ENCODE data around the gene FHAD1. TPM values are rescaled to one million over a fixed set of nuclear protein-coding genes. Genes with fewer than 3 reads are reported as not detected.
"Not testable (repeated sequence)": the region's sequence is repeated elsewhere in the genome, so short reads cannot be mapped to it uniquely, and the experiment has no call there.

The FHAD1 gene
- total RNA-seq, 1 donor from 2014 or later = 0.32 TPM

DNA sequence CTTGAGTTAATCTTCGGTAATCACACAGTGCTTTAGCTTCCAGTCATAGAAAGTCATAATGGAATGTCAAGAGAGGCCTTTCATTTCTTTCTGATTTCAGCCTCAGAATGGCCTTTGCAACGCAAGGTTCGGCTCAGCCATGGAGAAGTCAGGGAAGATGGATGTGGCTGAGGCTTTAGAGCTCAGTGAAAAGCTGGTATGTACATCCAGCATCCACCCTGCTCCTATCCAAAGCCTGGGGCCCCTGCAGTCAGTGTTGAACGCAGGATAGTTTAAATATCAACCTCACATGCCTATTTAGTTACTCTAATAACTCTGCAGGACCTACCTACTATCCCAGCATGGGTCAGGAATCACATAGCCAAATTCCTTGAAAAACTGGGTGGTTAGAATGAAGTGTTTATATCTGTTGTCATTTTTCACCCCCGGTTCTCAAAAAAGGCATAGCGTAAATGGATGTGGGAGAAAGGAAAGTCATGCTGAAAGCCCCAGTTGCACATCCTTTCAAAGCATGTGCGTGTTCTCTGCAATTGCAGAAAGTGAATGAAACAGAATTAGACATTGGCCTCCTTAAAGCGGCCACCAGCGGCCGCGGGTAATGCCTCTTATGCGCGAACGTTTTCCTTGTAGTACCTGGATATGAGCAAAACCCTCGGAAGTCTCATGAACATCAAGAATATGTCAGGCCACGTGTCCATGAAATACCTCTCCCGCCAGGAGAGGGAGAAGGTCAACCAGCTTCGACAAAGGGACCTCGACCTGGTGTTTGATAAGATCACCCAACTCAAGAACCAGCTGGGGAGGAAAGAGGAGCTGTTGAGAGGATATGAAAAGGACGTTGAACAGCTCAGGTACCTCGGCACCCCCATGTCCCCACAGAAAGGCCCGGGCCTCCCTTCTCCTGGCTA, 133.8 kb downstream of the FHAD1 start:
- no peak for DNase-seq (ENCODE audit: low spot score)
- intact Hi-C loops (cut with DNase I) = no loop called here

DNA sequence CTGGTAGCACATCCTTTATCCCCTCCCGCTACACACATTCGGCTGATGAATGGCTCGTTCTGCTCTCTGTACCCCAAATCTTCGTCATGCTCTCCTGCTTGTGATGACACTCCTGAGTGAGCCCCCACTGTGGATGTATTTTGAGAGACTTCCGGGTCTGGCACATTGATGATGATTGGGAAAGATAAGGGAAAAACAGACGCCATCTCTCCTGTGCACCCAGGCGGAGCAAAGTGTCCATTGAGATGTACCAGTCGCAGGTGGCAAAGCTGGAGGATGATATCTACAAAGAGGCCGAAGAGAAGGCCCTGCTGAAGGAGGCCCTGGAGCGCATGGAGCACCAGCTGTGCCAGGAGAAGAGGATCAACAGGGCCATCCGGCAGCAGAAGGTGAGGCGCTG, 134.8 kb downstream of the FHAD1 start:
- no peak for DNase-seq (ENCODE audit: low spot score)
- intact Hi-C loops (cut with DNase I) = no loop called here

DNA sequence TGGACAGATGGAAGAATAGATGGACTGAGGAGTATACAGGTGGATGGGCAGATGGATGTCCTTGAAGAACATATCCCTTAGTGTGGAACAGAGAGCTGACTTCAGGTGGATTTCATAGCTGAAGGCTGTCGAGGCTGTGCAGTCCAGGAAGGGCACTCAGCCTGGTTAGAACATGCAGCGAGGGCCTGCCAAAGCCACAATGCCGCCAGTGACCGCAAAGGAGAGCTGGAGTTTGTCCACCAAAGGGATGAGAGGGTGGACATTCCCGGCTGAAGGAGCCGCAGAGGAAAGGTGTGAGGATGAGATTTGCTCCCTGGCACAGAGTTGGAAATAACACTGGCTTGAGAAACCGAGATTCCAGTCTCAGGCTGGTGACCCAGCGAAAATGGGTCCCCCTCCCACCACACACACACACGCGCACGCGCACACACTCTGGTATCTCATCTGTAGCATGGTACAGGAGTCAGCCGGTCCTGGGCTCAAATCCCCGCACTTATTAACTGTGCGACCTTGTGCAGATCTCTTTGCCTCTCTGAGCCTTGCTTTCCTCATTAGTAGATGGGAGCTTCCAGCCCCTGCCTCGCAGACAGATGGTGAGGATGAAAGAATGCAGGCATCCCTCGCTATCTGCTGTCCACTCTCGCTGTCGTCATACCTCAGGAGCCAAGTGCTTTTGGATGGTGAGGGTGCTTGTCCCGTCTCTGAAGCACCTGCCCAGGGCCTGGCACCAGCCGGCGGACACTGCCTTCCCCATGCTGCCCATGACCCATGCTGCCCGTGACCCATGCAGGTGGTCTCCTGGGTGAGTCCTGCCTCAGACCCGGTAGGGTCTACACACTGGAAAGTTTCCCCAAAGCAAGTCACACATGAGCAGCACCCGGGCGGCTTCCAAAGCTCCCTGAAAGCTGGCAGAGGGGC, 135.8 kb downstream of the FHAD1 start:
- intact Hi-C loops (cut with DNase I) = no loop called here
- no peak for DNase-seq (ENCODE audit: low spot score)

DNA sequence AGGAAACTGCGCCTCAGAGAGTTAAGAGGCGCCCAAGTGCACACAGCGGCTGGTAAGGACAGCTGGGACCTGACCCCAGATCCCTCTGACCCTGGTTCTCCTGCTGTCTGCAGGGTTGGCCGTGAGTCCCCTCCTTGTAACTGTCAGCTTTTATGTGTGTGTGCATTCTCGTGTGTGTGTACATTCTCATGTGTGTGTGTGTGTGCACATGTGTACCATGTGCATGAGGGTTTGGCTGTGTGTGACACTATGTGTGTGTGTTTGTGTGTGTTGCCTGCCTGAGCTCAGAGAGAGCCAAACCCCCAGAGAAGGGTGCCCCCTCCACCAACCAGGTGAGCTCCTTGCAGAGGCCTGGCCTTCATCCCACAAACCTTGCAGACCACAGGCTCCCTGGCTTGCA, 136.8 kb downstream of the FHAD1 start:
- no peak for DNase-seq (ENCODE audit: low spot score)
- intact Hi-C loops (cut with DNase I) = no loop called here

DNA sequence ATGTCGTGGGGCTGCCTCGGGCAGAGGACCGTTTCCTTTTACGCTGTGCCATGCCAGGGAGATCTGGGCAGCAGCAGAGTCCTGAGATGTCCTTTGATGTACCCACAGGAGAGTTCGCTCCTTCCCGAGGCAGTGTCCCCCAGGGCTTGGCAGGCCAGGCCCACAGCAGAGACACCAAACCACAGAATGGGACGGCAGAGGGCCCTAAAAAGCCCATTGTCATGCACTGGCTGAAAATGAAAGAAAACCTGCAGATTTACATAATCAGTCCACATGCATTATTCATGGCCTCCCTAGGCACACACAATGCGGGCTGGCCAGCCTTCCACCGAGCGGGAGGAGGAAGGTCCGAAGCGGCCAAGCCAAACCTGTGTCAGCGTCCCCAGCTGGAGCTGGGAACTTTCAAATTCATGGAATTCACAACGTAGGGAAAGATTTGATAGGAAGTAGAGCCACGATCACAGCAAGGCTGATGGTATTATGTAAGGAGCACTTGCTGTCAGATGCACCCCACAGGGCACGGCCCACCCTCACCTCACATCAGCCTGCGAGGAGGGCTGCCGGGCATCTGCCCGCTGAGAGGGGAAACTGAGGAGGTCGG, 137.4 kb downstream of the FHAD1 start:
- no peak for DNase-seq (ENCODE audit: low spot score)
- intact Hi-C loops (cut with DNase I) = no loop called here

DNA sequence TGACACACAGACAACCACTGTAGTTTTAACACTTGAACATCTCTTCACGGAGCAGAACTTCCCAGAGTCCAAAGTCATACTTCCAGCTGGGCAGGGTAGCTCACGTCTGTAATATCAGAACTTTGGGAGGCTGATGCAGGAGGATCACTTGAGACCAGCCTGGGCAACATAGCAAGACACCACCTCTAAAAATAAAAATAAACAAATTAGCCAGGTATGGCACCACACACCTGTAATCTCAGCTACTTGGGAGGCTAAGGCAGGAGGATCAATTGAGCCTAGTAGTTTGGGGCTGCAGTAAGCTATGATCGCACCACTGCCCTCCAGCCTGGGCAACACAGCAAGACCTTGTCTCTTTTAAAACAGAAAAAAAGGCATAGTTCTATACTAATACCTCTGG, 138.4 kb downstream of the FHAD1 start:
- intact Hi-C loops (cut with DNase I) = no loop called here
- DNase-seq (ENCODE audit: low spot score) = no peak

DNA sequence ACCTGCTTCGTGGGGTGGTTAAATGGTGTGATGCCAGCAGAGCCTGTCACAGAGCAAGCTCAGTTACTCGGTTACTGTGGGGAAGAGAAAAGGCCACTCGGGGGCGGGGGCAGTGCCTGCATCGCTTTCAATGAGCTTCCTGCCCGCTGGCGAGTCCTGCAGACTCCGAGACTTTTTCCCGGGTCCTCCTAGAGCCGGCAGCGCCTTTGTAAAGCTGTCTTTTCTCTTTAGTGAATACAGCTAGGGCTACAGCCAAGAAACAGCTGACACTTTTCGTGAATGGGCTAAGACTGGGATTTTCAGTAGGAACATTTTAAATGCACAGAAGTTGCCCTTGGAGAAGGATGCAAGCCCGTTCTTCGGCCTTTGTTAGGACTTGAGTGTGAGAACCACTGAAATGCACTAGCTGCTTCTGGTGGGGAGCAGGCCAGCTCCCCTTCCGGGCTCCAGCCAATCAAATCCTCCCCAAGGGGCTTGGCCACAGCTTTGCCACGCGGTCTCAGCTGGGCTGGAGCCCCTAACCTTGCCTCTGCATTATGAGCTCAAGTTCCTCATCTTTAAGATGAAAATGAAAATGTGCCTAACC, 139.2 kb downstream of the FHAD1 start:
- intact Hi-C loops (cut with DNase I) = no loop called here

DNA sequence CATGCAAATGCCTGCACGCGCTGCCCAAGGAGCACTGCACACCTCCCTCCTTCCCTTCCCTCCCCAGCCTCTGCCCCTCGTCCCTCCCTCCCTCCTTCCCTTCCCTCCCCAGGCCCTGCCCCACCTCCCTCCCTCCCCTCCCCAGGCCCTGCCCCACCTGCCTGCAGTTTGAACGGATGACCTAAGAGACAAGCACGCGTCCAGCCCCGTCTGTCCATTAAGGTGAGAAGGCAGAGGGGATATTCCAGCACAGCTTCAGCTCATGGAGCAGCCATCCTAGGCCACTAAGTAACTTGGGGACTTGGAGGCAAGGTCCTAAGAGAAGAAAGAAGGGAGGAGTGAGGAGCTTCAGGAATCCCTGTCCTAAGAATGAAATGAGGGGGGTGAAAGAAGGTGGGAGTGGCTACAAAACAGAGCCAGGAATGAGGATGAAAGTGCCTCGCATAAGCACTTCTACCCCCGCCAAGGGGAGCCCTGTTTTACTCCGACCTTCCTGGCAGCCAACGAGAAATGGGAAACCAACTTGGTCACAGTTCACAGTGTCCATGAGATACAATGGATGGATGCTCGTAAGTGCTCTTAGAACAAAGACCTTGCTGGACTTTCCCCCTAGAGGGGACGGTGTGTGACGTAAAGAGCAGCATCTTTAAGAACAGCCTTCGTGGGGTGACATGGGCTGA, 141.3 kb downstream of the FHAD1 start:
- intact Hi-C loops (cut with DNase I) = no loop called here
- no peak for DNase-seq (ENCODE audit: low spot score)

More for the DNA sequence above, 139.2 kb downstream of the FHAD1 start:
- no peak for DNase-seq (ENCODE audit: low spot score)

DNA sequence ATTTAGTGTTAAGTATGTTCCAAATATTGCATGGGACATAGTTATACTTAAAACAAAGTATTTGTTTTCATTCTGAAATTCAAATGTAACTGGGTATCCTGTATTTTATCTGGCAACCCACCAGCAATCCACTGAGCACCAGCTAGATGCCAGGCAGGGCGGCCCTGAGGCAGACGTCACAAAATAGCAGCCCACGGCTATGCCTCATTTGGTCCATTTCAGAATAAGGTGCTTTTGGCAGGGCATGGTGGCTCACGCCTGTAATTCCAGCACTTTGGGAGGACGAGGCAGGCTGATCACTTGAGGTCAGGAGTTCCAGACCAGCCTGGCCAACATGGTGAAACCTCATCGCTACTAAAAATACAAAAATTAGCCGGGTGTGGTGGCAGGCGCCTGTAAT, 142.8 kb downstream of the FHAD1 start:
- intact Hi-C loops (cut with DNase I); DNase-seq (ENCODE audit: low spot score): not testable (repeated sequence)

DNA sequence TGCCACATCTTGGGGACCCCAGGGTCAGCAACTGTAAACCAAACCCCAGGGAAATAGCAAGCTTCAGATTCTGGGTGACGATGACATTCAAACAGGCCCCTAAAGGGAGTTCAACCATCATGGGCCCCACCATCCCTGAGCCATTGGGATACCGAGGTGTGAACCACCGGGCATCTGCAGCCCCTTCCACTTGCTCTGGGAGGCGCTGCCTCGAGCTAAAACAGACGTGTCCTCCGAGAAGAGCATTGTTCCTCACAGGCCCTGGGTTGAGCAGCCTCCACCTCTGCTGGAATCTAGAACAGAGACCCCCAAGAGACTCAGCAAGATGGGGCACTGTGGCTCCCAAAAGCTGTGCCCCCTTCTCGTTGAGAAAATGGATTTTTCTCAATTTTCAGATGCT, 143.6 kb downstream of the FHAD1 start:
- intact Hi-C loops (cut with DNase I) = no loop called here
- DNase-seq (ENCODE audit: low spot score) = no peak

DNA sequence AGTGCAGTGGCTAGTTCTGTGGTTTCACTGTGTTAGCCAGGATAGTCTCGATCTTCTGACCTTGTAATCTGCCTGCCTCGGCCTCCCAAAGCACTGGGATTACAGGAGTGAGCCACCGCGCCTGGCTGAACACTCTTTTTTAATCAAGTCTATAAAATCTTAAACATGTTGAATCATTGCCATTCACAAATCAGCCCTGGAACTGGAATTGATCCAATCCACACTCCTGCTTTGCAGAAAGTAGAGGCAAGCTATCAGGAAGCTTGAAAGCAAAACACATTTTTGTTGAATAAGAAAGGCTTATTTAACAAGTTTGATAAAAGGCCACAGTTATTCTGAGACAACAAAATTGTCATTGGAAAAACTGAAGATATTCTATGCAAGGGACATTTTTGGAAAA, 144.3 kb downstream of the FHAD1 start:
- intact Hi-C loops (cut with DNase I) = no loop called here

DNA sequence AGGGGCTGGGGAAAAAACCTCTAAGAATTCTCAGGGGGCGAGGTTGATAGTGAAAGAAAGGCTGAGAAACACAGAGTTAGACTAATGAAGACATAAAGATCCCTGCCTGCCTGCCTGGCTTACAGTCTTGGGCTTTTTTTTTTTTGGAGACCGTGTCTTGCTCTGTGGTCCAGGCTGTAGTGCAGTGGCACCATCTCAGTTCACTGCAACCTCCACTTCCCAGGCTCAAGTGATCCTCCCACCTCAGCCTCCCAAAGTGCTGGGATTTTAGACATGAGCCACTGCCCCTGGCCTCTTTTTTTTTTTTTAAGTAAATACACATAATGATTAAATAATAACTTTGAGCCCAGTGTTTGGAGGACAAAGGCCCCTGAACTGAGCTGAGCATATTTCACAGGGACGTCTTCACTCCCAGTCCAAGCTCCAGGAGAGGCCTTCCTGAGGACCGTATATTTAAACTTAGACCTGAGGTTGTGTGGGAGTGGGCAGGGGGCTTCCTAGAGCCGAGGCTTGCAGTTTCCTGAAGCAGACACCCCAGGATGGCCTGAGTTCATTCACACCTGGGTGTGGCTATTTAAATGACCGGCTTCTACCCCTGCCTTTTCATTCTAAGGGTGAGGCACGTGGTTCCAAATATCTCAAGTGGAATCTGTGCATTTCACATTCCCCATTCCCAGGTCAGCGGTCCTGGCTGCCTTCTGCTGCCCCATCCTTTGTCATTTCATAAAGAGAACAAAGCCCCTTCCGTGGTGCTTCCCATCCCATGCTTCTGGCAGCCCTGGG, 146.6 kb downstream of the FHAD1 start:
- intact Hi-C loops (cut with DNase I) = no loop called here
- DNase-seq (ENCODE audit: low spot score) = no peak

More for the DNA sequence above, 144.3 kb downstream of the FHAD1 start:
- no peak for DNase-seq (ENCODE audit: low spot score)

DNA sequence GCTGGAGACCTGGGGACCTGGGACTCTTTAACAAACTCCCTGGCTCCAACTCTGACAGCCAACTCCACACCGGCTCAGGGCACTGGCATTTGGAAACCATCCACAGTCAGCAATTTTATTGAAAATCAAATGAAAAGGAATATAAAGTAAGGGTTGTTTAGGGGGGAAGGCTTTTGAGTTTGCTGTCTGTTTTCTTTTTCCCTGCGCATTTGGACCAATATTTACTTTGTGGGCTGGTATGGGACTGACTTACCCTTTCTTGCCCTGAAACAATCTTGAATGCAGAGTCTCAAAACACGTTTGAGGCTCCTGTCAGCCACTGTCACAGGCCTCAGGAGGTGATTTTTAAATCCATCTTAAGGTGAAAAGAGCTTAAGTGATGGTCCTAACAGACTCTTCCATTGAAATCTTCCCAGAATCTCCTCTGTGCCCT, 147.3 kb downstream of the FHAD1 start:
- intact Hi-C loops (cut with DNase I) = no loop called here
- DNase-seq (ENCODE audit: low spot score) = no peak

DNA sequence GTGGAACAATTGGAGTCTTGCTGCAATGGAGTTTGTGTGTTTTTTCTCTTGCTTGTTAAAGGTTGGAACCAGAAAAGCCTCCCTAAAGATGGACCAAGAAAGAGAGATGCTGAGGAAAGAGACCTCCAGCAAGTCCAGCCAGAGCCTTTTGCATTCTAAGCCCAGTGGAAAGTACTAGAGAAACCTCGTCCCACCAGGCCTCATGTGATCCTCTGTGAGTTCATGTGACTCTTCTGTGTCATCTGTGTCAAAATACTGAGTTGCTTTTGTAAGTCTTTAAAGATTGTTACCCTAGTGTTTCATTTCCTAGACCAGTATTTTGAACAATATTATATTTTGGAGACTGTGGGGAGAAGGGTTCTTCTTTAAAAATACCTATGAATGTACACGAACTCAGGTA, 150.2 kb downstream of the FHAD1 start:
- intact Hi-C loops (cut with DNase I) = no loop called here
- DNase-seq (ENCODE audit: low spot score) = no peak

DNA sequence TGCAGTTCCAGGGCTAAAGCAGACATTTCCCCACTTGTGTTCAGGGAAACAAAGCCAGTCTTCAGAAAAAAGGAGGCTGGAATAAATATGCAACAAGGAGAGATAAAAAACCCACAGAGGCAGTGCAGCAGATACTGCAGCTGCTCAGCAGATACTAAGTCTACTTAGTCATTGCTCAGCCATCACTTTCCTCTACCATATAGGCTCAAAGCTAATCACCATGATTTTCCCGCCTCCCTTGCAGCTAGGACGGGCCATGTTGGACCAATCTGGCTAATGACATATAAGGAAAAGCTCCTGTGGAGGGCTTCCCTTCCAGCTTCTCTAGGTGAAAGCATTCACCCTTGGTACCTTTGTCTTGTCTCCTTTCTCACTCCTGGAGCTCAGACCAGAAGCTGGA, 152.7 kb downstream of the FHAD1 start:
- no peak for DNase-seq (ENCODE audit: low spot score)
- intact Hi-C loops (cut with DNase I) = no loop called here

DNA sequence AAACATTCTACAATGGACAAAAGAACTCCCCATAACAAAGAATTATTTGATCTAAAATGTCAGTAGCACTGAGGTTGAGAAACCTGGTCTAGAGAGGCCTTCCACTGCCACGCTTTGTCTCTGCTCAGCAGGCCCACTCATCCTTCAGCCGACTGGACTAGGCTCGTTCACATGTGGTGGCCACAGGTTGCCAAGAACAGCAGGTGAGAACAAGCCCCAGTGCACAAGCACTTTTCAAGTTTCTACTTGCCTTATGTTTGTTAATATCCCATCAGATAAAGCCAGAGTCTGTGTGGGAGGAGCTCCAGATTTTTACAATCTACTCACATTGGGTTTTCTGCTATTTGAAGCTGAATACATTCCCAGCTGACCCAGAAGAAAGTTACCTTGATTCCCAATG, 153.6 kb downstream of the FHAD1 start:
- intact Hi-C loops (cut with DNase I) = no loop called here
- no peak for DNase-seq (ENCODE audit: low spot score)

DNA sequence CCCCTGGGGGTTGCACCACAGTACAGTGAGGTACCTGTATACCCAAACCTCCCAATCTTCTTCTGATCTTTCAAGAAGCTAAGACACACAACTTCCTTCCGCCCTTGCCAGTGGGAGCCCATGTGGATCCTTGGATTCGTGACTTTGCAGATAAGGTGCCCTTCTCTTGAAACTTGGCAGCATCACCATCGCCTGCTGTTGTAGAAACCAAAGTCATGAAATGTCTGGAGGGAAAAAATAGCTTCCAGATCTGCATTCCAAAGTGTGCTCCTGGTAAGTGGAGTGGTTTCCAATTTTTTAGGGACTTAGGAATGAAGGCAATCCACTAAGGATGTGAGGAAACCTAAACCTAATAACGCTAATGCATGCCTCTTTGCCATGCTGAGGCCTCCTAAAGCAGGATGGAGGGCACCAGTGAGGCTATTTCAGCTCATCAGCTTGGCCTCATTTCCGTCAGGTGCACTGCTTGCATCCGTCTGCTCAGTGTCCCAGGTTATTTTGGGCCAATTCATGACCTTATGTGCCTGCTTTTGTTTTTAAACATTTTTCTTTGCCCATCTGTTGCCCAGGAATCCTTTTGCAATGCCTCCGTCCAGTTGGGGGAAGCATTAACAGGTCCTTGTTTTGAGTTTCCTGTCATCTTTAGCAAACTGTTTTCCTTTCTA, 154.5 kb downstream of the FHAD1 start:
- intact Hi-C loops (cut with DNase I) = no loop called here
- DNase-seq (ENCODE audit: low spot score) = no peak

All from cardiac septum (tissue), 1 donor.